HL-60/S4 treated with retinoic acid at 250 ng/mL for 4 days and 3 days (cell line): ENCODE results near the gene UQCRC2.
"Not testable (repeated sequence)": the region's sequence is repeated elsewhere in the genome, so short reads cannot be mapped to it uniquely, and the experiment has no call there.

Experiments
- in situ Hi-C: fragments of 300-500 bp; cut with MboI; formaldehyde crosslinking; loops from 2 replicates; pipeline ENCODE4 v1.7.0; 2022; ENCODE audit warnings: low sequenced_read_pairs

UQCRC2 gene

DNA sequence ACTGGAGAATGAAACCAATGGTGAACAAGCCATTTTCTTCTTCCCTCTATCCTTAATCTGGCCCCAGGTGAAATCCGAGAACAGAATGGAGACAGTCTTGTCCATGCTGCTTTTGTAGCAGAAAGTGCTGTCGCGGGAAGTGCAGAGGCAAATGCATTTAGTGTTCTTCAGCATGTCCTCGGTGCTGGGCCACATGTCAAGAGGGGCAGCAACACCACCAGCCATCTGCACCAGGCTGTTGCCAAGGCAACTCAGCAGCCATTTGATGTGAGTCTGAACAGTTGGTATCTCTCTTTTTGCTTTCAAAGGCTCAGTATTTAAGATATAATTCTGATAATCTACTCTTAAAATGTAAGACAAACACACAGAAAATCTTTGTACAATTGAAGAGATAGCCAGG is 18.7 kb downstream of the UQCRC2 start:
- in situ Hi-C loops: loop anchor here (25.0 kb wide), 1 partner anchor 160 kb away; no protein-coding TSS in a partner anchor

DNA sequence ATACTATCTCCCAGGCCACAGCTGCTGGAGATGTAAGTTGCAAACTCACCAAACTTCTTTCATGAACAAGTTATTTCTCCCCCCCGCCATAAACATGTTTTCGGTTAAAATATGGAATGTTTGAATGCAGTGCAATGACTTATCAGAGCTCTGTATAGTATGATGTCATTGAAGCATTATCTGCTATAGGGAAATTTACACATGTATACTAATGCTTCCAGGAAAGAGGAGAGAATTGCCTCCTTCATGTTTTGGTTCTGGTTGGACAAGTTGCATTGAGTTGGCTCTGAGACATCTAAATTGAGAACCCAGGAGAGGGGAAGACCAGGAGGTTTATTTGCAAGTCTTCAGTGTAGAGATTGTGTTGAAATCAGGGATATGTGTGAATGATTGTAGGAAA is 20.8 kb downstream of the UQCRC2 start:
- in situ Hi-C loops: loop anchor here (25.0 kb wide), 1 partner anchor 162 kb away; no protein-coding TSS in a partner anchor

DNA sequence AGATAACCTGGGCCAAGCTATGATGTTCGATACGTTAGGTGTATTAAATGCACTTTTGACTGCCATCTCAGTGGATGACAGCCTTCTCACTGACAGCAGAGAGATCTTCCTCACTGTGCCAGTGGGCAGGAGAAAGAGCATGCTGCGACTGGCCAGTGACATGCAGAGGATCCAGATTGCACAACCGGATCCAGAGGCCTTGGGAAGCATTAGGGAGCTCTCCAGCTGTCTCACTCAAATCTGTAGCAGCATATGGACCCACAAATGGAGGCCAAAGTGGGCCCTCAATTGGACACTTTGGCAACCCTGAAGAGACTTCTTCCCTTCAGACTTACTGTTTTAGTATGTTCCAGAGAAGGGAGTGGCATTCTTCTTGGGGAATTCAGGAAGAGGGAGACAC is 26.9 kb downstream of the UQCRC2 start:
- in situ Hi-C loops: no loop called here

DNA sequence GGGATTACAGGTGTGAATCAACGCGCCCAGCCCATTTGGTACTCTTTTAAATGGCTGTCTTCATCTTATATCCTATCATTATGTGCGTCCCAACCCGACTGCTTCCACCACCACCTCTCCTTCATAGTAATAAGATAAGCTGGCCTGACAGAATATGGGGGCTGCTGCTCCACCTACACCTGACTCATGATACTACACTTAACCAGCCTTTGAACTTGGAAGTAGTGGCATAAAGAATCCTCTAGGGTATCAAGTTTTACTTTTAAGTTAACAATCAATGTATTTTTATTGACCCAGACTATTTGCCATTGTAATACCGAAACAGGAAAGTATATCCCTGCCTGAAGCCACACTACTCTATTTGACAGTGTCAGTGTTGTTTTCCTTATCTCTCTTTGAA is 28.9 kb downstream of the UQCRC2 start:
- in situ Hi-C loops: no loop called here

DNA sequence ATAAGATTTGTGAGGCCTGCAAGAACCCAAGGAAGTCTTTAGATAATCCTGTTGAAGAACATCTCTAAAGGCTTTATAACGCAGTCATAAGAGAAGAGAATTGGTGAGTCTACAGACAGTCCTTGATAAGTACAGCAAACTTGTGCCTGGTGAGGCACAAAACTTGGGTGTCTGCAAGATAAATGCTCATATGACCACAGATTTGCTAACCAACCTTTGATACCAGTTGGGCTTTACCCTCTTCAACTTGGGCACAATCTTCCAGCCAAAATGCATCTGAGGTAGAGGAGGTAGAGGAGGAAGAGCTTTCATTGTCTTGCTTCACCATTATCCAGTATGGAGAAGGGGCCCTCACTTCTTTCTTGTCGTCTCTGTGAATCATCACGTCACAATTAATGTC is 30.9 kb downstream of the UQCRC2 start:
- in situ Hi-C loops: no loop called here

DNA sequence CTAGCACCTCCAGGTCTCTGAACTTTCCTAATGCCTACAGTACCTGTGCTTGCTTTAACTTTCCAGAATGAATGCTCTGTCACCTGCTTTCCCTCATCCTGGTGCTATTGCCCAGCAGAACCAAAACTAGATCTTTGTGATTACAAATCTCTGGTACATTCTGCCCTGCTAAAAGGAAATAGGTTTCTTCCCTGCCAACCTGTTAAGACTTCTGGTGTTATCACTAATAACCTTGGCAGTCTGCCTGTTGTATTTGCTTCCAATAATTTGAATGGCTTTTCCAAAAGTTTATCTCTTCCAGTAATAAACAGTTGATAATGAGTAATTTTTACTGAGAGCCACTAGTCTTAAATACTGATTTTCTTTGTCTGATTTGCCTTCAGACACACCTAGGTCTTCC is 32.4 kb downstream of the UQCRC2 start:
- in situ Hi-C loops: no loop called here

DNA sequence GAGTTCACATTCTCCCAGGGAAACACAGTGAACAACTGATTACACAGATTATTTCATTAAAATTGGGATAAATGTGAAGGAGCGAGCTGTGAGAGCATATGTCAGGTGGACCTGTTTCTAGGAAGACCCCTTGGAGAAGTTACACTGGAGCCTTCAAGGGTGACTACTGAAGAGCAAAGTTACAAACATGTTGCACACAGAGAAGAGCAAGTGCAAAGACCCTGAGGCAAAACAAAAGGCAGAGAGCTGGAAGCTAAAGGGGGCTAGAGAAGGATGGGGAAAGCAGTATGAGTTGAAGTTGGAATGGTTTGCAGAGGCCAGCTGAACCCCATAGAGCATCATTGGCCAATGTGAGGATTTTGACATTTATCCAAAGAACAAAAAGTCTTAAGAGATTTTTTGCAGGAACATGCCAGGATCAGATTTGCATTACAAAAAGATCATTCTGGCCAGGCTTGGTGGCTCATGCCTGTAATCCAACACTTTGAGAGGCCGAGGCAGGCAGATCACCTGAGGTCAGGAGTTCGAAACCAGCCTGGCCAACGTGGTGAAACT is 33.6 kb downstream of the UQCRC2 start:
- in situ Hi-C loops: no loop called here

DNA sequence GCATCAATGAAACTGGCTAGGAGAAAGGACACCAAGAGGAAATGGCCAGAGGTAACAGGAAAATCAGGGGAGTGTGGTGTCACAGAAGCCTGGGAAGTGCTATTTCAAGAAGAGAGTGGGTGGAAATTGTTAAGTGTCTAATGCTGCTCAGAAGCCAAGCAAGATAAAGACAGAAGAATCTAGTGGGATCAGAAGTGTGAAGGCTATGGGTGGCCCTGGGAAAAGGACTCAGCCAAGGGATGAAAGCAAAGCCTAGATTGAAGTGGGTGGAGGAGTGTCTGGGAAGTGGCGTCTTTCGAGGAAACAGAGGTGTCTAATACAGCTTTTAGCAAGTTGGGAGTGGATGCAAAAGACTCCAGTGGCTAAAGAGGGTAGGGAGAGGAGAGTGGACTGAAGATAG is 34.3 kb downstream of the UQCRC2 start:
- in situ Hi-C loops: no loop called here

DNA sequence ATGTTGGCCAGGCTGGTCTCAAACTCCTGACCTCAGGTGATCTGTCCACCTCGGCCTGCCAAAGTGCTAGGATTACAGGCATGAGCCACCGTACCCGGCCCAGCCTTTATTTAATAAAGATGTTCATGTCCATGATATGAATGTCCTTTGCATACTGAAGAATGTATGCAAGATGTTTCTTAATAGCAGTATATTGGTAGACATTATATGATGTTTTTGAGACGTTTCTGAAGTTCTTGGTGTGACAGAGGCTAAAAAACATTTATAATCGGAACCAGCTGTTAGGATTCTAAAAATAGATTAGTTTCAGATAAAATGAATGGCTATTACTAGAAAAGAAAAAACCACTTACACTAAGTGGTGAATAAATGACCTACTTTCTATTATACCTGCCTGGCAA is 36.0 kb downstream of the UQCRC2 start:
- in situ Hi-C loops: no loop called here

DNA sequence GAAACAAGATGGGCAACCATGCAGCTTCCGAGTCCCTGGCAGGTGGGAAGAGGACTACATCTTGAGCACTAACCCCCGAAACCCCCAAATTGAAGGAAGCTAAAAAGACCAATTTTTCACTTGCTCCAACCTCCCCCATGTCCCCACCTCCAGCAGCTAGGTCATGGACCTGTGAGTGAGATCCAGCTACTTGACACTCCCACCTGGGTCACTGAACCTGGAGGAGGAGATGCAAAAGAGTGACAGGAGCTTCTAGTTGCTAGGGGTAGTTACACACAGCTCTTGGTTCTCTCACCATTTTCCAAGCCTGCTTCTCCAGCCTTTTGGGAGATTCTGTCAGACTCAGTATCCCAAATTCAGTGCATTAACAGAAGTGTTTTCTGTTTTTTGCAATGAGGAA is 36.6 kb downstream of the UQCRC2 start:
- in situ Hi-C loops: no loop called here

DNA sequence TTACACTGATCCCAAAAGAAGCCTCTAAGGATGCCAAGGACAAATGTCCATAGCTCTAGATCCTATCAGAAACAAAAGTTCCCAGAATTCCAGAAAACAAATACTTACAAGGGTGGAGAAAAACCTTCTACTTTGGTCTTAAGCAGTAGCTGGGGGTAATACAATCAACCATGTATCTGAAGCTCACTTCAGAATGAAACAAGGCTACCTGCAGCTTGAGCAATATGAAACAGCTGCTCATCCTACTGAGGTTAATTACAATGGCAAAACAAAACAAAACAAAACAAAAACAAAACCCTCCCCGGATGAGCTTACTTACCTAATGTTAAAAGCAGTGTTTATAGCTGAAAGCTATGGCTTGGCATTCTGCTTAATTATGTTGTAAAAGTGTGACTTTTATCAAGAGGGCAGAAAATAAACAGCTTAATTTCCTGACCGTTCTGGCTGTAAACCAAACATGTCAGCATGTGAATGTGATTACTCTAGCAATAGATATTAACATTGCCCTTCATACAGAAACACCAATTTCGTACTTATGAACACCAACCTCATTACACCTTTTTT is 37.3 kb downstream of the UQCRC2 start:
- in situ Hi-C loops: no loop called here

DNA sequence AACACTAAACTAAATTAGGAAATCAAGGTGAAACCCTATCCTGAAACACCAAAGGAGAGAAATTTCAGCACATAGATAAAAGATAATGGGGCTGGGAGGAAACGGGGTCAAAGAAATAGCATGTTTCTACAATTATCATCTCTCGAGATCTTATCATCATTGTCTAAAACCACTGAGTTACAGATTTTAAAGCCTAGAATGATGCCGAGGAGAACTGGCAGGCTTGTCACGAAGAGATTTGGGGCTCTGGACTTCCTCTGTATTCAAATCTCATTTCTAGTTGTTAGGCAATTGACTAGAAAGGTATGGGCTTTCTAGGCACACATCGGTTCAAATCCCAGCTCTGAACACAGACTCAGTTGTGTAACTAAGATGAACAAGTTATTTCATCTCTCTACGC is 38.5 kb downstream of the UQCRC2 start:
- in situ Hi-C loops: no loop called here

DNA sequence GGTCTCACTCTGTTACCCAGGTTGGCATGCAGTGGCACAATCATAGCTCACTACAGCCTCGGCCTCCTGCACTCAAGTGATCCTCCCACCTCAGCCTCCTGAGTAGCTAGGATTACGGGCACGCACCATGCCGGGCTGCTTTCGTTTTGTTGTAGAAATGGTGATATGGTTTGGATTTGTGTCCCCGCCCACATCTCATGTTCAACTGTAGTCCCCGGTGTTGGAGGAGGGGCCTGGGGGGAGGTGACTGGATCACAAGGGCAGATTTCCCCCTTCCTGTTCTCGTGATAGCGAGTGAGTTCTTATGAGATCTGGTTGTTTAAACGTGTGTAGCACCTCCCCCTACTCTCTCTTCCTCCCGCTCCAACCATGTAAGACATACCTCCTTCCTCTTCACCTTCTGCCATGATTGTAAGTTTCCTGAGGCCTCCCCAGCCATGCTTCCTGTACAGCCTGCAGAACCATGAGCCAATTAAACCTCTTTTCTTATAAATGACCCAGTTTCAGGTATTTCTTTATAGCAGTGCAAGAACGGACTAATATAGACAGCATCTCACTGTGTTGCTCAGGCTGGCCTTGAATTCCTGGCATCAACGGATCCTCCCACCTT is 41.8 kb downstream of the UQCRC2 start:
- in situ Hi-C loops: no loop called here

DNA sequence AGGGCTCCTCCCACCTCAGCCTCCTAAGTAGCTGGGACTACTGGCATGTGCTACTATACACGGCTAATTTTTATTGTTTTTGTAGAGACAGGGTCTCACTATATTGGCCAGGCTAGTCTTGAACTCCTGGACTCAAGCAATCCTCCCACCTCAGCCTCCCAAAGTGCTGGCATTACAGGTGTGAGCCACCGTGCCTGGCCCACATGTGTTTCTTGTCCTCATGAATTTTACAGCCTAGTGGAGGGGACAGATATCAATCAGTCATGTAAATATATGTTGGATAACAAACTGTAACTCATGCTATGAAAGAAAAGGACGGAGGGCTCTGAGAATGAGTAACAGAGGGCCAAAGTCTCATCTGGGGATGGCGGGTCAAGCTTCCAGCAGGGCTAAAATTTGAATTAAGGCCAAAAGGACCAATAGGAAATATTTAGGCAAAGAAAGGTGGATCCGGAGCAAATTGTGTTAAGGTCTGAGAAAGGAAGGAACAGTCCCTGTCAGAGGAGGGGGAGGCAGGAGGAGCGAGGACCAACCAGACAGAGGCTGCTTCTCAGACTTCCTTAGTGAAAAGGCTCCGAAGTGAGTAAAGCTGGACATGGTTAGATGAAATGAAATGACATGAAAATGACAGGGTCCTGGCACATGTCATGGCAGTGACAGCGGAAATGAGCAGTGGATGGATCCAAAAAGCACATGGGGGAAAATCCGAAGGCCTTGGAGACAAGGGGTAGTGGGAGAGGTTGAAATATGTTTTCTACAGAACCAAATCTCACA is 43.9 kb downstream of the UQCRC2 start:
- in situ Hi-C loops: no loop called here

DNA sequence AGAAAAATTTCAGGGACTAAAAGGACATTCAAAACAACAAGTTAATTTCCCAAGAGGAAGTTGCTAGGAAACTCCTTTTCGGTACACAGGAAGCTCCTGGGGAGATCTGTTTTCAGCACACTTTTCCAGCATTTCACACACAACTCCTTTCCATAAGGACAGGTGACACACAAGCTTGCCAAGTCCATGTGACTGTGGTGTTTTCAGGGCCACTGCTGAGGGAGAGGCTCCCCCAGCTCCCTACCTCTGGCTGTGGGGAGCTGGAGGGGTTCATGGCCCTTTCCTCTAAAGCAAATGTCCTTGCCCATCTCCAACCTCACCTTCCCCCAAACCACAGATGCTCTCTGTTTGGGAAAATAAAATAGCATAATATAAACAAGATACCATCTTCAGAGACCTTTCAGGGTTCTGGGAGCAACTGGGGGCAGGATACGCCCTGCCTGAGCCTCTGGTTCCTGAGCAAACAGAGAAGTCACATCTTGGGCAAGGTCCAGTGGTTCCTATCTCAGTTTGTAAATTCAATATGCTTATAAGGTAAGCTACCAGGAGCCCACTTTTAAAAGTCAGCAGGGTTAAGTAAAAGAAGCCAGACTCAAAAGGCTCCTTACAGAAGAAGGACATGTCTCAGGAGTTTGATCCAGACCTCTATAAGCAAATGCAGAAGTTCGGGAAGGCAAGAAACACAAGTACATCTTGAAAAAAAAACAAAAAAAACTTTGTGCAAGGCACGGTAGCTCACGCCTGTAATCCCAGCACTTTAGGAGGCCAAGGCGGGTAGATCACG is 44.7 kb downstream of the UQCRC2 start:
- in situ Hi-C loops: no loop called here

DNA sequence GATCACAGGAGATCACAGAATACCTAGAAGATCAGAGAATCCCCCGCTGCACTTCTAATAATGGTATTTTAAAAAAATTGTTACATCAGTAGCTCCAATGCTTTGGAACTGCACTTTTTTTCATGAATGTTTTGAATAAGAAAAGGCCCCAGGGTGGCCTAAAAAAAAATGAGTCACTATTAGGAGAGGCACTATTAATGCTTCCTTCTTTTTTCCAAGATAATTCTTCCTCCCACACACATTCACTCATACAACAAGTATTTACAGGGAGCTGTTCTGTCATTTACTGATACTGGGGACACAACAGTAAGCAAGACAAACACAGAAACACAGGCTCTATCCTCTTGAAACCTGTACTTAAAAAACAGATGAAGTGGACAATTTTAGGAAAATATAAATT is 48.4 kb downstream of the UQCRC2 start:
- in situ Hi-C loops: no loop called here

DNA sequence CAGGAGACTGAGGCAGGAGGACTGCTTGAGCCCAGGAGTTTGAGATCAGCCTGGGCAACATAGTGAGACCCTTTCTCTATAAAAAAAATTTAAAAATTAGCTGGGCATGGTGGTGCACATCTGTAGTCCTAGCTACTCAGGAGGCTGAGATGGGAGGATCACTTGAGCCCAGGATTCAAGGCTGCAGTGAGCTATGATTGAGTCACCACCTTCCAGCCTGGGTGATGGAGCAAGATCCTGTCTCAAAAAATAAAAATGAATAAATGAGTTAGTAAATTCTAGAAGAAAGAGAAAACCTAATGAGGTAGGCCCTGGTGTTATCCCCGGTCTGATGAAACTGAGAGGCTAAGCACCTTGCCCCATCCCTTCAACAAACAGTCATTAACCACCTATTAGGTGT is 48.9 kb downstream of the UQCRC2 start:
- in situ Hi-C loops: not testable (repeated sequence)

DNA sequence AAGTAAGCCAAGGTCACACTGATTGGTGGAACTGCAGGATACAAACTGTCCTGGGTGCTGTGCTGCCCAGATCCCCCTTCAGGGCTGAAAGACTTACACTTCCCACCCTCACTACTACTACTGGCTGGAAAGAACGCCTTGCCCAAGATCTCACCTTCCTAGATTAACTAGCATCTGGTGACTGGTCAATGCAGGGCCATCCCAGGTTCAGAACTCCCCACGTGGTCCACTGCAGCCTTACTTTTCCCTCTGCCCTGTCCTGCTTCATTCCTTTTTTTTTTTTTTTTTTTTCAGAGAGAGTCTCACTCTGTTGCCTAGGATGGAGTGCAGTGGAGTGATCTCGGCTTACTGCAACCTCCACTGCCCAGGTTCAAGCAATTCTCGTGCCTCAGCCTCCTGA is 50.0 kb downstream of the UQCRC2 start:
- in situ Hi-C loops: no loop called here

DNA sequence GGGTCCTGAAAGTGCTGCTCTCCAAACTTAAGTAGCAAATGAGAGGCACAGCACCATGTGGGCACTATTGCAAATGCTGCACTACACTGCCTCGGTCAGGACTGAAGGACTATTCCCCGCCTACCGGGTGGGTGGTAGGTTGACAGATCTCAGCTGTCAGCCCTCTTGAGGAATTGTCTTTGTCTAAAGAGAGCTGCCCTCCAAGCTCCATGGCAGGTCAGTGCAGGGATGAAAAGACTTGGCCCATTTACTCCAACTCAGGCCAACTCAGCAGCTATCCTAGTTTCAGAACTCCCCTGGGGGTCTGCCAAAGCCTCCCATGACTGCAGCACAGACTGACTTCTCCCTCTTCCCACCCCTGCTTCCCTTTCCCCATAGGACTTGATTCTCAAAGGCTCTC is 51.2 kb downstream of the UQCRC2 start:
- in situ Hi-C loops: no loop called here

DNA sequence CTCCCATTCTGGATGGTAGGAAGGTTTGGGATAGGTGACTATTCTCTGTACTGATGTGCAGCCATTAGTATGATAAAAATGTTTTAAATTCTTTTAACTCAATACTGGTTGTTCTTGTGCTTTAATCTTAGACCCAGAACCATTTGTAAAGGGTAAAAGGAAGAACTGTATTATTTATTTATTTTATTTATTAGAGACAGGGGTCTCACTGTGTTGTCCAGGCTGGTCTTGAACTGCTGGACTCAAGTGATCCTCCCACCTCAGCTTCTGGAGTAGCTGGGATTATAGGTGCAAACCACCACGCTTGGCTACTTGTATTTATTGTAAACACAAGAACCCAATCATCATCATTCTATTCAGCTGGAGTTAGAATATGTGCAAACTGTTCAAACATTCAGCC is 52.6 kb downstream of the UQCRC2 start:
- in situ Hi-C loops: no loop called here

DNA sequence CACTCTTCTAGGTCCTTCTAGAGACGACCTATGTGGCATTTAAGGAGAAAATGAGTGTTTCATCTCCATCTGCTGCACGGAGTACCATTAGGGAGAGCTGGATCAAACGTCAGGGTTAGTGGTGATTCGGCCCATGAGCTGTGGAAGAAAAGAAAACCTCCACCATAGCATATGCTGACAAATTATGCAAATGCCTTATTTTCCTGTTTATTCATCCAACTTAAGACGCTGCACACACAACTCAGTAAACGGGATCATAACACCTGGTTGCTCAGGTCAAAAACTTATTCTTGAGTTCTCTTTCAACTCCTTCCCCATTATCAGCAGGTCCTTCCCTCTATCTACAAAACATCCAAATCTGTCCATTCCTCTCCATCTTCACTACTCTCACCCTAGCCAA is 53.5 kb downstream of the UQCRC2 start:
- in situ Hi-C loops: no loop called here
